Cardiac muscle cell (in vitro differentiated cells and primary cell): ENCODE data around the gene GAREM1. TPM values are rescaled to one million over a fixed set of nuclear protein-coding genes. Genes with fewer than 3 reads are reported as not detected.

Source experiments
- DNase-seq, 2 donors: peaks; one replicate each; pipeline versions ENCODE4 v3.0.0 to v3.0.0-alpha.2; 2010 to 2017; ENCODE audit warnings: low read depth in 1 of 2, low spot score in 1 of 2
- H3K27ac ChIP-seq: fragments of 200-600 bp; sonication (generic); 2 replicates; pipeline ENCODE4 v1.5.1; 2016
- H3K27me3 ChIP-seq: fragments of 200-600 bp; sonication (generic); 2 replicates; pipeline ENCODE4 v1.6.0; 2016; ENCODE audit warnings: control low read depth
- H3K36me3 ChIP-seq: fragments of 200-600 bp; sonication (generic); 2 replicates; pipeline ENCODE4 v1.5.1; 2016; ENCODE audit warnings: control low read depth
- H3K4me1 ChIP-seq: fragments of 200-600 bp; sonication (generic); 2 replicates; pipeline ENCODE4 v1.8.1; 2017; ENCODE audit warnings: low read depth, mild to moderate bottlenecking, mixed run types
- H3K4me3 ChIP-seq: fragments of 200-600 bp; sonication (generic); 2 replicates; pipeline ENCODE4 v1.5.1; 2016; ENCODE audit warnings: mild to moderate bottlenecking
- H3K9me3 ChIP-seq: fragments of 200-600 bp; sonication (generic); 2 replicates; pipeline ENCODE4 v1.5.1; 2017; ENCODE audit warnings: low read depth, mild to moderate bottlenecking, control low read depth
- polyA plus RNA-seq: library from polyadenylated mRNA; unstranded; fragments of >200 nt; fragmentation: Nextera tagmentation; extraction: Ambion mirVana; gene quantifications from 2 replicates; pipeline ENCODE4 v1.2.1, GENCODE V29; 2016
- total RNA-seq: library from RNA; depleted of rRNA; stranded (reverse); fragments of >200 nt; gene quantifications from 2 replicates; pipeline ENCODE4 v1.2.3, GENCODE V29; 2016
- TF ChIP-seq, protein P1 (sequence below): IDR thresholded peaks from 2 replicates; pipeline ENCODE4 v1.5.1; 2012; ENCODE audit warnings: low read depth, mild to moderate bottlenecking, low read length

GAREM1 gene
- total and polyA plus RNA-seq, 2 experiments from 2014 or later, result 14.2 to 17.3 TPM

GRCh38 chr18:32326450-32327308, 144.0 kb downstream of the GAREM1 start:
- no peaks in the 10 kb centered on the region for H3K9me3 ChIP-seq
- DNase-seq, result no peak
- no peak overlapping the region for H3K27ac ChIP-seq
- no peaks in the 10 kb centered on the region for H3K4me1 ChIP-seq
- H3K36me3 ChIP-seq, result no peaks in the 10 kb centered on the region
- H3K27me3 ChIP-seq, result no peaks in the 10 kb centered on the region
- TF ChIP-seq, protein P1, sequence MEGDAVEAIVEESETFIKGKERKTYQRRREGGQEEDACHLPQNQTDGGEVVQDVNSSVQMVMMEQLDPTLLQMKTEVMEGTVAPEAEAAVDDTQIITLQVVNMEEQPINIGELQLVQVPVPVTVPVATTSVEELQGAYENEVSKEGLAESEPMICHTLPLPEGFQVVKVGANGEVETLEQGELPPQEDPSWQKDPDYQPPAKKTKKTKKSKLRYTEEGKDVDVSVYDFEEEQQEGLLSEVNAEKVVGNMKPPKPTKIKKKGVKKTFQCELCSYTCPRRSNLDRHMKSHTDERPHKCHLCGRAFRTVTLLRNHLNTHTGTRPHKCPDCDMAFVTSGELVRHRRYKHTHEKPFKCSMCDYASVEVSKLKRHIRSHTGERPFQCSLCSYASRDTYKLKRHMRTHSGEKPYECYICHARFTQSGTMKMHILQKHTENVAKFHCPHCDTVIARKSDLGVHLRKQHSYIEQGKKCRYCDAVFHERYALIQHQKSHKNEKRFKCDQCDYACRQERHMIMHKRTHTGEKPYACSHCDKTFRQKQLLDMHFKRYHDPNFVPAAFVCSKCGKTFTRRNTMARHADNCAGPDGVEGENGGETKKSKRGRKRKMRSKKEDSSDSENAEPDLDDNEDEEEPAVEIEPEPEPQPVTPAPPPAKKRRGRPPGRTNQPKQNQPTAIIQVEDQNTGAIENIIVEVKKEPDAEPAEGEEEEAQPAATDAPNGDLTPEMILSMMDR, result no peak
- H3K4me3 ChIP-seq, result no peak overlapping the region

DNA sequence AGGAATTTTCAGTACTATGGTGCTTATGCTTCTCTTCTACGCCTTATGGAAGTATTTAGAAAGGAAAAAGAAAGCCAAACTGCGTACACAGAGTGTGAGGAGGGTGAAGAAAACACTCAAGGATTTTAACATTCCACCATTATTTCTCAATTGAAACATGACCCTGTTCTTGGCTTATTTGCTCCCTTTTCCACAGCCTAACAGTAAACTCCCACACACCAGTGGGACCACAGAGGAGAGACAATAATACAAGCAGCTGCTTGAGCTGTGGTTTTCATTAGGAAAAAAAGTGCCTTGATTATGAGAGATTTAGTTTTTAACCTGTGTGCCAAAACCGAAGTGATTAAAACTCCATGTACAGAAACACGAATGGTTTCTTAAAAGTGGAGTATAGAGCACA, 146.5 kb downstream of the GAREM1 start:
- Histone ChIP-seq H3K27me3 (no peaks in the 10 kb centered on the region), H3K36me3 (no peaks in the 10 kb centered on the region), H3K27ac (no peak overlapping the region), H3K4me3 (no peak overlapping the region), H3K4me1 (no peaks in the 10 kb centered on the region), H3K9me3 (no peaks in the 10 kb centered on the region)
- TF ChIP-seq, protein P1, result no peak
- DNase-seq, result peak in 1 of 2 donors; percentile 94

GRCh38 chr18:32321826-32322225, 148.9 kb downstream of the GAREM1 start:
- no peaks in the 10 kb centered on the region for H3K4me1 ChIP-seq
- TF ChIP-seq, protein P1, result no peak
- H3K4me3 ChIP-seq, result no peak overlapping the region
- H3K27ac ChIP-seq, result no peak overlapping the region
- H3K27me3 ChIP-seq, result no peaks in the 10 kb centered on the region
- H3K36me3 ChIP-seq, result no peaks in the 10 kb centered on the region
- no peak for DNase-seq
- H3K9me3 ChIP-seq, result no peaks in the 10 kb centered on the region

- H3K27me3 ChIP-seq, result no peaks in the 10 kb centered on the region
- no peak overlapping the region for H3K27ac ChIP-seq
- no peak for DNase-seq
- TF ChIP-seq, protein P1, result no peak
- no peaks in the 10 kb centered on the region for H3K36me3 ChIP-seq
- no peaks in the 10 kb centered on the region for H3K9me3 ChIP-seq
- H3K4me1 ChIP-seq, result no peaks in the 10 kb centered on the region
- no peak overlapping the region for H3K4me3 ChIP-seq
Measured at GRCh38 chr18:32319084-32319483, 151.6 kb downstream of the GAREM1 start.

GRCh38 chr18:32318581-32318980, 152.1 kb downstream of the GAREM1 start:
- H3K9me3 ChIP-seq, result no peaks in the 10 kb centered on the region
- TF ChIP-seq, protein P1, result no peak
- H3K27ac ChIP-seq, result no peak overlapping the region
- DNase-seq, result no peak
- no peaks in the 10 kb centered on the region for H3K36me3 ChIP-seq
- H3K27me3 ChIP-seq, result no peaks in the 10 kb centered on the region
- H3K4me1 ChIP-seq, result no peaks in the 10 kb centered on the region
- H3K4me3 ChIP-seq, result no peak overlapping the region
